GM21447 (cell line): ENCODE data around the gene ZC3HAV1.
A peak's percentile ranks its signal among the peaks of the same experiment; 100 is the strongest.
"Not testable (repeated sequence)": the region's sequence is repeated elsewhere in the genome, so short reads cannot be mapped to it uniquely, and the experiment has no call there.

Experiments used
- ATAC-seq: cut with Tn5 transposase; IDR thresholded peaks from one replicate; pipeline ENCODE4 v1.9.1; 2021; ENCODE audit not compliant: unreplicated experiment

Gene ZC3HAV1

GRCh38 chr7:139109188-139109982 lies at the start of gene ZC3HAV1:
ZC3HAV1 (minus strand) TSS chr7:139109720; CDS start chr7:139109331, 389 bp downstream.
- peak; percentile 74 for ATAC-seq

- ATAC-seq, result no peak
Measured at GRCh38 chr7:139153832-139154231, 44.3 kb upstream of the ZC3HAV1 start.

GRCh38 chr7:139152149-139152548 lies 42.6 kb upstream of the ZC3HAV1 start:
- ATAC-seq, result no peak

- ATAC-seq, result no peak
Measured at GRCh38 chr7:139139150-139139549, 29.6 kb upstream of the ZC3HAV1 start.

- ATAC-seq, result peak; percentile 98
Measured at GRCh38 chr7:139133335-139134139, 24.0 kb upstream of the ZC3HAV1 start.

- no peak for ATAC-seq
Measured at GRCh38 chr7:139132887-139133286, 23.4 kb upstream of the ZC3HAV1 start.

GRCh38 chr7:139131601-139132041 lies 22.1 kb upstream of the ZC3HAV1 start:
- no peak for ATAC-seq

GRCh38 chr7:139129814-139130213 lies 20.3 kb upstream of the ZC3HAV1 start:
- not testable (repeated sequence) for ATAC-seq

- ATAC-seq, result no peak
Measured at GRCh38 chr7:139127648-139128047, 18.1 kb upstream of the ZC3HAV1 start.

GRCh38 chr7:139125657-139126056 lies 16.1 kb upstream of the ZC3HAV1 start:
- no peak for ATAC-seq

GRCh38 chr7:139124995-139125394 lies 15.5 kb upstream of the ZC3HAV1 start:
- ATAC-seq, result not testable (repeated sequence)

- peak; percentile 85 for ATAC-seq
Measured at GRCh38 chr7:139124084-139124914, 14.8 kb upstream of the ZC3HAV1 start.

- ATAC-seq, result no peak
Measured at GRCh38 chr7:139119486-139119849, 9.9 kb upstream of the ZC3HAV1 start.

- ATAC-seq, result peak; percentile 81
Measured at GRCh38 chr7:139118805-139119485, 9.4 kb upstream of the ZC3HAV1 start.

GRCh38 chr7:139118234-139118804 lies 8.8 kb upstream of the ZC3HAV1 start:
- ATAC-seq, result peak; percentile 70

- no peak for ATAC-seq
Measured at GRCh38 chr7:139117599-139118233, 8.2 kb upstream of the ZC3HAV1 start.

GRCh38 chr7:139116999-139117398 lies 7.5 kb upstream of the ZC3HAV1 start:
- no peak for ATAC-seq

- no peak for ATAC-seq
Measured at GRCh38 chr7:139115104-139115503, 5.6 kb upstream of the ZC3HAV1 start.

GRCh38 chr7:139114585-139114984 lies 5.1 kb upstream of the ZC3HAV1 start:
- no peak for ATAC-seq

GRCh38 chr7:139114018-139114417 lies 4.5 kb upstream of the ZC3HAV1 start:
- ATAC-seq, result no peak
